PC-9 (cell line): Measurements from ENCODE around the gene GLT1D1.

Source experiments
- CTCF ChIP-seq: fragments of 200-600 bp; sonication (generic); conservative IDR thresholded peaks from 2 replicates; pipeline ENCODE4 v1.6.1; 2017; ENCODE audit warnings: mixed run types, antibody characterized with exemption, mild to moderate bottlenecking, moderate library complexity
- EZH2 ChIP-seq: fragments of 200-600 bp; sonication (generic); IDR thresholded peaks from 2 replicates; pipeline ENCODE4 v1.8.0; 2017; ENCODE audit warnings: antibody characterized with exemption, low read depth

- TF ChIP-seq CTCF (no peak), EZH2 (no peak)
These were observed 2.9 kb downstream of the GLT1D1 start for GRCh38 chr12:128856035-128856790.
